SK-N-SH (cell line): Measurements from ENCODE around the gene TPCN2.

Experiments
- EP300 ChIP-seq, 2 experiments: IDR thresholded peaks; 2 replicates each; pipeline versions ENCODE4 v1.4.0 to v1.6.1; 2012; ENCODE audit warnings: borderline replicate concordance in 1 of 2, low read depth in 1 of 2, low read length in 1 of 2
- JUND ChIP-seq: IDR thresholded peaks from 2 replicates; pipeline ENCODE4 v1.4.0; 2012
- POLR2AphosphoS5 ChIP-seq: IDR thresholded peaks from 2 replicates; pipeline ENCODE4 v1.6.1; 2012; ENCODE audit warnings: low read depth, low read length
- RFX5 ChIP-seq: IDR thresholded peaks from 2 replicates; pipeline ENCODE4 v1.6.1; 2012; ENCODE audit warnings: mild to moderate bottlenecking, improper control_type of control experiment, low read length
- TAF1 ChIP-seq: IDR thresholded peaks from 2 replicates; pipeline ENCODE4 v1.6.1; 2012; ENCODE audit warnings: low read depth, mild to moderate bottlenecking, low read length, moderate library complexity, borderline replicate concordance
- TF ChIP-seq, protein P1 (sequence below): fragments of 200-600 bp; sonication (generic); IDR thresholded peaks from 2 replicates; pipeline ENCODE4 v1.6.1; 2017; ENCODE audit warnings: antibody characterized with exemption, mild to moderate bottlenecking, moderate library complexity
- TF ChIP-seq, protein P2 (sequence below): fragments of 150-350 bp; IDR thresholded peaks from 2 replicates; pipeline ENCODE4 v1.6.1; 2017; ENCODE audit warnings: antibody characterized with exemption, low read length, low read depth, borderline replicate concordance

DNA sequence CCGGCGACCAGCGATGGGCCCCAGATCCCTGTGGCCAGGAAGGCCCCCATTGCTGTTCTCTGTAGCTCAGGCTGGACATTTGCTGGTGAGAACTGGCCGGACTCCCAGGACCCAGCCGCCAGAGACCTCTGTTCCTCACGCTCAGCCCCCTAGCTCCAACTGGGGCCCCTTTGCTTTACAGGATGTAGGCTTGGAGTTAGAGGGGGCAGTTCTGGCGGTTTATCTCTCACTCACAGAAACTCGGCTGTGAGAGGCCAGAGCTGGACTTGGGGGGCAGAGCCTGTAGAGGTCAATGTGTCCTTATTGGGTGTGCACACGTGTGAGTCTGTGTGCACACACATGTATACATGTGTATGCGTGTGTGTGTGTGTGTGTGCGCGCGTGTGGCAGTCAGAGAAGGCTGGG lies 107.5 kb downstream of the TPCN2 start:
- TF ChIP-seq, protein P1, sequence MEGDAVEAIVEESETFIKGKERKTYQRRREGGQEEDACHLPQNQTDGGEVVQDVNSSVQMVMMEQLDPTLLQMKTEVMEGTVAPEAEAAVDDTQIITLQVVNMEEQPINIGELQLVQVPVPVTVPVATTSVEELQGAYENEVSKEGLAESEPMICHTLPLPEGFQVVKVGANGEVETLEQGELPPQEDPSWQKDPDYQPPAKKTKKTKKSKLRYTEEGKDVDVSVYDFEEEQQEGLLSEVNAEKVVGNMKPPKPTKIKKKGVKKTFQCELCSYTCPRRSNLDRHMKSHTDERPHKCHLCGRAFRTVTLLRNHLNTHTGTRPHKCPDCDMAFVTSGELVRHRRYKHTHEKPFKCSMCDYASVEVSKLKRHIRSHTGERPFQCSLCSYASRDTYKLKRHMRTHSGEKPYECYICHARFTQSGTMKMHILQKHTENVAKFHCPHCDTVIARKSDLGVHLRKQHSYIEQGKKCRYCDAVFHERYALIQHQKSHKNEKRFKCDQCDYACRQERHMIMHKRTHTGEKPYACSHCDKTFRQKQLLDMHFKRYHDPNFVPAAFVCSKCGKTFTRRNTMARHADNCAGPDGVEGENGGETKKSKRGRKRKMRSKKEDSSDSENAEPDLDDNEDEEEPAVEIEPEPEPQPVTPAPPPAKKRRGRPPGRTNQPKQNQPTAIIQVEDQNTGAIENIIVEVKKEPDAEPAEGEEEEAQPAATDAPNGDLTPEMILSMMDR, result no peak
- TF ChIP-seq, protein P2, sequence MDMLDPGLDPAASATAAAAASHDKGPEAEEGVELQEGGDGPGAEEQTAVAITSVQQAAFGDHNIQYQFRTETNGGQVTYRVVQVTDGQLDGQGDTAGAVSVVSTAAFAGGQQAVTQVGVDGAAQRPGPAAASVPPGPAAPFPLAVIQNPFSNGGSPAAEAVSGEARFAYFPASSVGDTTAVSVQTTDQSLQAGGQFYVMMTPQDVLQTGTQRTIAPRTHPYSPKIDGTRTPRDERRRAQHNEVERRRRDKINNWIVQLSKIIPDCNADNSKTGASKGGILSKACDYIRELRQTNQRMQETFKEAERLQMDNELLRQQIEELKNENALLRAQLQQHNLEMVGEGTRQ, result no peak
- no peak for TF ChIP-seq JUND
- TF ChIP-seq TAF1, result no peak
- TF ChIP-seq EP300 (IDR thresholded peaks at IDR 0.05; ENCODE audit: borderline replicate concordance in 1 of 2, low read depth in 1 of 2, low read length in 1 of 2), result no peak
- no peak for TF ChIP-seq POLR2AphosphoS5
- TF ChIP-seq RFX5, result no peak
